Left renal cortex interstitium (tissue), 4 donors: ENCODE results near the gene BATF2. TPM values are rescaled to one million over a fixed set of nuclear protein-coding genes. Genes with fewer than 3 reads are reported as not detected.
"Not testable (repeated sequence)": the region's sequence is repeated elsewhere in the genome, so short reads cannot be mapped to it uniquely, and the experiment has no call there.

Experiments
- DNase-seq, 4 donors: peaks; one replicate each; pipeline ENCODE4 v3.0.0-alpha.2; 2013; ENCODE audit warnings: low read depth in 4 of 4, low spot score in 2 of 4, missing footprints in 1 of 4
- polyA plus RNA-seq, 4 donors: library from polyadenylated mRNA; unstranded; fragments of 120-200 nt; gene quantifications; one replicate each; pipeline ENCODE4 v1.2.1, GENCODE V29; 2013; ENCODE audit not compliant: insufficient read length in 4 of 4

Gene BATF2, protein sequence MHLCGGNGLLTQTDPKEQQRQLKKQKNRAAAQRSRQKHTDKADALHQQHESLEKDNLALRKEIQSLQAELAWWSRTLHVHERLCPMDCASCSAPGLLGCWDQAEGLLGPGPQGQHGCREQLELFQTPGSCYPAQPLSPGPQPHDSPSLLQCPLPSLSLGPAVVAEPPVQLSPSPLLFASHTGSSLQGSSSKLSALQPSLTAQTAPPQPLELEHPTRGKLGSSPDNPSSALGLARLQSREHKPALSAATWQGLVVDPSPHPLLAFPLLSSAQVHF
- polyA plus RNA-seq, result 1 to 10 TPM; 2.3 to 3.3 (median 2.8) TPM

GRCh38 chr11:64996710-64997380 is at the start of gene BATF2:
Gene BATF2 (minus strand): TSS chr11:64996971. CDS start chr11:64996914, 57 bp downstream.
- peak; percentile 50 to 79 (median 60) for DNase-seq

DNA sequence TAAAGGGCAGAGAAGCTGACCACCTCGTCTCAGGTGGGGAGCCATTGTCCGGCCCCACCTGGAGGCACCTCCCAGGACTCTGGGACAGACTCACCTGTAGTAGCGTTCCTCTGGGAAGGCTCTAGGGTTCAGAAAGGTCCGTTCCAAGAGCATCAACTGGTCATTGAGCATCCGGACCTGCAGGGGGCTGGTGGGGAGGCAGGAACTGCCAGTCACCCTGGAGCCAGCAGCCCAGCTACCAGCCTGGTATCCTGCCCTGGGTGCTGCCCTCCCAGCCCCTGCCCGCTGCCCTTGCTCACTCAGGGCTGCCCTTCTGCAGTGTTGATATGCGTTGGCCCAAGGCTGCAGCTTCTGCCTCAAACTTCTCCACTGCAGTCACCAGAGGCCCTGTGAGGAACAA is 49.0 kb upstream of the BATF2 start:
- DNase-seq, result no peak

DNA sequence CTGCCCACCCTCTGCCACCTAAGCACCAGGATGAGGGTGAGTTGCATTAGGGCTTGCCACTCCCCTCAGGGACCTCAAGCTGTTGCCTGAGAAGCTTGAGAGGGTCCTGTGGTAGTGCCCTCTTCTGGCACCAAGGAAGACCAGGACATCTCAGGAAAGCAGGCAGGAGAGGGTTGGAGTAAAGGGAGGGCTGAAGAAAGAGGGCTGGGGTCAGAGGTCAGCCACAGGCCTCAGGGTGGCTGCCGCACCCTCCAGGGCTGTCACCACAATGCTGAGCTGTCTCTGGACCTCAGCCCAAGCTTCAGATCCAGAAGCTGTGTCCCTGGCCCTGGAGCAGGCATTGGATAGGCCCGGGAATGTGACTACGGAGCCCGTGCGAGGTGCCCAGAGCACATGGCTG is 48.3 kb upstream of the BATF2 start:
- DNase-seq, result no peak

DNA sequence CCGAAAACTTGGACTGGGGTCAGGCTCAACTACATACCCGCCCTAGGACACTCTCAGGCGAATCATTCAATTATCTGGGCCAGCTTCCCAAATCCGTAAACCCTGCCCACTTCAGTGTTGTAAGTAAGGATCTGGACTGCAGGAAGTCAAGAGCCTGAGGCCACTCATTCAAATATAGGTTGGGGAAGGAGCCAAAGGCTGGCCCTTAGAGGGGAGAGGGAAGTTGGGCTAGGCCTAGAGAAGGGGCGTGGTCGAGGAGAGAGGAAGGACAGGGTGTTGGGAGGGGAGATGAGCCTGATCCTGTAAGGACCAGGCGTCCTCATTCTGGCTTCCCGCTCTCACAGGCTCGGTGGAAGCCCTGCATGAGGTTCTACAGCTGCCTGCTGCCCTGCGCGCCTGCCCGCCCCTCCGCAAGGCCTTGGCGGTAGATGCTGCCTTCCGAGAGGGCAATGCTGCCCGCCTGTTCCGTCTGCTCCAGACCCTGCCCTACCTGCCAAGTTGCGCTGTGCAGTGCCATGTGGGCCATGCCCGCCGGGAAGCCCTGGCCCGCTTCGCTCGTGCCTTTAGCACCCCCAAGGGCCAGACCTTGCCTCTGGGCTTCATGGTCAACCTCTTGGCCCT is 47.2 kb upstream of the BATF2 start:
- DNase-seq, result no peak

DNA sequence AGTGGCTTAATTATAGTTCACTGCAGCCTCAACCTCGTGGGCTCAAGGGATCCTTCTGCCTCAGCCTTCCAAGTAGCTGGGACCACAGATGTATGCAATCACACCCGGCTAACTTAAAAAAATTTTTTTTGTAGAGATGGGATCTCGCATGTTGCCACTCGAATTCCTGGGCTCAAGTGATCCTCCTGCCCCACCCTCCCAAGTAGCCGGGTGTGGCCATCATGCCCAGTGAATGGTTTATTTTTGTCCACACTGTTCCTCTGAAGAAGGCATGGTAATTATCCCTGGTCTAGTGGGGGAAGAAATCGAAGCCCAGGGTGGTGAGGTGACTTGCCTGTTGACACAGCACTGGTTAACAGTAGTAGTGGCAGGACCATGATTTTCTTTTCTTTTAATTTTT is 46.1 kb upstream of the BATF2 start:
- DNase-seq, result no peak

- DNase-seq, result peak; percentile 79 to 90 (median 80)
Measured at GRCh38 chr11:65040847-65041622, 44.3 kb upstream of the BATF2 start, which contains the start of gene SAC3D1. Gene SAC3D1 (plus strand): TSS chr11:65041210. CDS start chr11:65041293, 83 bp downstream.

- no peak for DNase-seq
Measured at GRCh38 chr11:65040520-65040846, 43.7 kb upstream of the BATF2 start.

GRCh38 chr11:65036931-65037330 is 40.2 kb upstream of the BATF2 start:
- no peak for DNase-seq

- no peak for DNase-seq
Measured at GRCh38 chr11:65035579-65035978, 38.8 kb upstream of the BATF2 start.

GRCh38 chr11:65034423-65034822 is 37.7 kb upstream of the BATF2 start:
- no peak for DNase-seq

DNA sequence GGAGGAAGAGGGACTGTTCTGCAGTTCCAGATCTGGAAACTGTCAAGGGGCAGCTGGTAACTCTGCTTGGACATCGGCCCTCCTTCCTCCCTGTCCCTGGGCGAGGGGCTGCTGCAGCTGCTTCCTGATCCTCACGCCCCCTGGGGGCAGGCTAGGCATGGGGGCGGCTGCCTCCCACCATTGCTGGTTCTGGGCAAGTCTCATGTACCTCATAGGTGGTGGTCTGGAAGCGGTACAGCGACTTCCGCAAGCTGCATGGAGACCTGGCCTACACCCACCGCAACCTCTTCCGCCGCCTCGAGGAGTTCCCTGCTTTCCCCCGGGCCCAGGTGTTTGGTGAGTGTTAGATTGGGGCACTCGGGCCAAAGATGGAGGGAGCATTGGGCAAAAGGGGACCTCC is 35.4 kb upstream of the BATF2 start:
- no peak for DNase-seq

GRCh38 chr11:65027213-65028067 is 30.7 kb upstream of the BATF2 start, which contains the start of gene SNX15:
Gene SNX15 (plus strand): TSS chr11:65027439. CDS start chr11:65027538, 99 bp downstream.
- DNase-seq, result peak; percentile 96 to 98 (median 96)

DNA sequence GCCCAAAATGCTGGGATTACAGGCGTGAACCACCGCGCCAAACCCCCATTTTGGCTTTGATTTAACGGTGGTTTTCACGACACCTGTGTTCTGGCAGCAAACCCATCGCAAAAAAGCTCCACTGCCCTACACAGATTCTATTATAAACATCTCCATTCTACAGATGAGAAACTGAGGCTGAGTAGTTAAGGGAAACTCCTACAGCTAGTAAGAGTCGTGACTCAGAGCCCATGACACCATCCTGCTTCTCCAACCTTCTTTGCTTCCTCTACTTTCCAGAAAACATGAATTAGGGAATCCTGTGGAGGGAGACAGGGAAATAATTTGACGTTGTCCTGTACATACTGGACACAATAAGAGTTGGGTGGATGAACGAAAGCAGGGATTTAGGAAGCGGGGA is 30.0 kb upstream of the BATF2 start:
- no peak for DNase-seq

DNA sequence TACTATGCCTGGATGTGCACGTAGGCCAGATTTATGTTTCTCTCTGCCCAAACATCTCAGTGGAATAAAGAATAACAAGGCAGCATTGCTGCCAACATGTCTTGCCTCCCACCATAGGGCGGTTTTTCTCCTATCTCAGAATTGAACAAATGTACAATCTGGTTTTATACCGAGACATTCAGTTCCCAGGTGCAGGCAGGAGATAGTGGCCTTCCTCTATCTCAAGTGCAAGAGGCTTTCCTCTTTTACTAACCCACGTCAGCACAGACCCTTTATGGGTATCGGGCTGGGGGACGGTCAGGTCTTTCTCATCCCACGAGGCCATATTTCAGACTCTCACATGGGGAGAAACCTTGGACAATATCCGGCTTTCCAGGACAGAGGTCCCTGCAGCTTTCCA is 26.7 kb upstream of the BATF2 start:
- DNase-seq, result not testable (repeated sequence)

DNA sequence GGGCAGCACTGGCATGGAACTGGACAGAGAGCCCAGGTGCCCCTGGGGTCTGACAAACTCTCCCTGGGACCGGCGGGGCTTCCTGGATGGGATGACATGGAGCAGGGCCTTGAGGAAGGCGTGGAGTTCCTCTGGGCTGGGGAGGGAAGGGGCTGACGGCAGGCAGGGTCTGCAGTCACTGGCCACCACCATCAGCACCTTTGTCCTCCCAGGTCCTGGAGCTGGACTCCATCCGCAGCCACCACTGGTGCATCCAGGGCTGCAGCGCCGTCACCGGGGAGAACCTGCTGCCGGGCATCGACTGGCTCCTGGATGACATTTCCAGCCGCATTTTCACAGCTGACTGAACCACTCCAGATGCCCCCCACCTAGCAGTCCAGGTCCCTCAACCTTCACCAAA is 24.7 kb upstream of the BATF2 start:
- no peak for DNase-seq

- DNase-seq, result no peak
Measured at GRCh38 chr11:65021003-65021402, 24.2 kb upstream of the BATF2 start.

- no peak for DNase-seq
Measured at GRCh38 chr11:65019824-65020223, 23.1 kb upstream of the BATF2 start.

DNA sequence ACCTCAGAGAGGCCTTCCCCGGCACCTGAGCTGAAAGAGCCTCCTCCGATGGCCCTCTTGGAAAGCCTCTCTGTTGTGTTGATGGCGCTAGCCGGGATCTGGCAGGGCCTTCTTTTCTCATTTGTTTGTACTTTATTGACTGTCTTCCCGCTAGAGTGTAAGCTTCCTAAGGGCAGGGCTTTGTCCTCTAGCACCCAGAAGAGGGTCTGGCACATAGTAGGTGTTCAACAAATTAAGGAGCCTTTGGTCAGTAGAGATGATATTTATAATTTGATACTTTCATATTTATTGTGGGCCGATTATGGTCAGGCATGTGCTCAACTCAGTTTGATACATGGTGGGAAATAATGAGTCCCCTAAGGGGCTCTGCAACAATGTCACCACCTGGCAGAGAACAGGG is 21.2 kb upstream of the BATF2 start:
- no peak for DNase-seq

DNA sequence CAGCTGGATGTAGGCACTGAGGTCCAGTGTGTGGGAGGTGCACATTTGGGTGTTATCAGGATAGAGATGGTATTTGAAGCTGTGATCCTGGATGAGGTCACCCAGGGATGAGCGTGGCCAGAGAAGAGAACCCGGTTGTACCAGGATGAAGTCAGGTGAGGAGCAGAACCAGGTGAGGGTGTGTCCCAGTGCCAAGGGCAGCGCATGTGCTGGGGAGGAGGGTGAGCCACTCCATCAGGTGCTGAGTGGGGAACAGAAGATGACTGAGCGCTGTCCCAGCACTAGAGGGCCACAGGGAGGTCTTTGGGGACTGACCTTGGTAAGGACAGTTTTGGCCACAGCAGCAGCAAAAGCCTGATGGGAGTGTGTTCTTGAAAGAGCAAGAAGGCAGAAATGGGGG is 19.9 kb upstream of the BATF2 start:
- DNase-seq, result no peak

DNA sequence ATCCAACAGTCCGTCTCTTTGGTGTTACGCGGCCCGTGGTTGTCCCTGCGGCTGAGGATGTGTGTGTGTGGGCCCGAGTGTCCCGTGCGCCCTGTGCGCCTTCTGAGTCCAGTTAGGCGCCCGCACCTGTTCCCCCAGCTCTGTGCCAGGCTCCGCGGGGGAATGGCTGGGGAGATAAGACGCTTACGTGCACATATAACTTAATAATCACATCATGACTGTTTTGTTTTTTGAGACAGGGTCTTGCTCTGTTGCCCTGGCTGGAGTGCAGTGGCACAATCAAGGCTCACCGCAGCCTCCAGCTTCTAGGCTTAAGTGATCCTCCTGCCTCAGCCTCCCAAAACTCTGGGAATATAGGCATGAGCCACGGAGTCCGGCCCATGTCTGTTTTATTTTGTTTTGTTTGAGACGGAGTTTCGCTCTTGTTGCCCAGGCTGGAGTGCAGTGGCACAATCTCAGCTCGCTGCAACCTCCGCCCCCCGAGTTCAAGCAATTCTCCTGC is 18.0 kb upstream of the BATF2 start:
- DNase-seq, result no peak
